CD1c-positive myeloid dendritic cell (primary cell): ENCODE measurements around the gene SON.
A peak's percentile ranks its signal among the peaks of the same experiment; 100 is the strongest.

Source experiments
- DNase-seq: peaks from one replicate; pipeline ENCODE4 v3.0.0-alpha.2; 2016; ENCODE audit errors: extremely low spot score

The SON gene

DNA sequence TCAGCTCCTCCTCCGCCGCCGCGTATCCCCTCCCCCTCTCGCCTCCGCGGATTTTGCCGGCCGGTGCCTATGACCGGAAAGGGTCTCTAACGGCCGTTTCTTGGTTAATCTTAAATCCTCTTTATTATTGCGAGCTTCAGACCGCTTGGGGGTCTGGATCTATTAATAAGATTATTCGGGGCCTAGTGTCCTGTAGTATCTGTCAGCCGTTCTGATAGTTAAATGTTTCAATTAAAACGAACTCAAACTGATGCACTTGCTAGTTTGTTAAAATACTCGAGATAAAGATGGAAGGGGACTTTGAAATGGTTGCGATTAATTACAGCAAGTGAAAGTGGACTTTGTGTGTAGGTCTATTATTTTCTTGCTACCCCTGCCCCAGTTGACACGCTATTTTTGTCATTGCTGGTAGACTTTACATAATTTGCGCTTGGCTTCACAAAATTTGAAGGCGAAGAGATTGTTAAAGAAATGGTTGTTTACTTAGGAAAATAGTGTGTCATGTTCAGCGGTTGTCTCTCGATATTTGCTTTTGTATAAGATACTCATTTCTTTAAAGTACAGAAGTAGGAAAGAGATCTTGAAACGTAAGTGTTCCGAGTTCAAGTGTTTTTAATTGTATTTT, 779 bp downstream of the SON start:
- peak; percentile 79 for DNase-seq

GRCh38 chr21:33544451-33545195, 1.8 kb downstream of the SON start:
- no peak for DNase-seq

DNA sequence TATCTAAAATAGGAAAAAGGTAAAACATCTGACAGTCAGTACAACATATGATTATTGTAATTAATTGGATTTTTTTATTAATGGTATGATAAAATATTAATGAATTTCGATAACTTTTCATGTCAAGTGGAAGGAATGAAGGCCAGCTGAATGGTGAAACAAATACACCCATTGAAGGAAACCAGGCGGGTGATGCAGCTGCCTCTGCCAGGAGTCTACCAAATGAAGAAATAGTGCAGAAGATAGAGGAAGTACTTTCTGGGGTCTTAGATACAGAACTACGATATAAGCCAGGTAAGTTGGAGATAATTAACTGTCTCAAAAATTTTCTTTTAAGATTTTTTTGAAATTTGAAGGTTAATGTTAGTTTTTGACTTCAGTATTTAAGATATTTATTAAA, 3.2 kb downstream of the SON start:
- peak; percentile 31 for DNase-seq

GRCh38 chr21:33549848-33550771, 7.3 kb downstream of the SON start:
- no peak for DNase-seq

- no peak for DNase-seq
These were observed 8.2 kb downstream of the SON start for GRCh38 chr21:33550772-33551660.

GRCh38 chr21:33551664-33552063, 8.8 kb downstream of the SON start:
- DNase-seq = no peak

GRCh38 chr21:33552093-33552998, 9.5 kb downstream of the SON start:
- no peak for DNase-seq

- no peak for DNase-seq
These were observed 10.3 kb downstream of the SON start for GRCh38 chr21:33552999-33553598.

GRCh38 chr21:33554236-33554981, 11.6 kb downstream of the SON start:
- DNase-seq = no peak

- DNase-seq = no peak
These were observed 12.1 kb downstream of the SON start for GRCh38 chr21:33554982-33555344.

GRCh38 chr21:33557447-33557846, 14.6 kb downstream of the SON start:
- DNase-seq = no peak

- no peak for DNase-seq
These were observed 16.1 kb downstream of the SON start for GRCh38 chr21:33558777-33559421.

GRCh38 chr21:33559813-33560212, 17.0 kb downstream of the SON start:
- no peak for DNase-seq

- DNase-seq = no peak
These were observed 18.1 kb downstream of the SON start for GRCh38 chr21:33560965-33561364.

GRCh38 chr21:33561373-33561772, 18.5 kb downstream of the SON start:
- no peak for DNase-seq

- DNase-seq = no peak
These were observed 19.6 kb downstream of the SON start for GRCh38 chr21:33562389-33562788.

- DNase-seq = no peak
These were observed 23.7 kb downstream of the SON start for GRCh38 chr21:33566514-33566913.

DNA sequence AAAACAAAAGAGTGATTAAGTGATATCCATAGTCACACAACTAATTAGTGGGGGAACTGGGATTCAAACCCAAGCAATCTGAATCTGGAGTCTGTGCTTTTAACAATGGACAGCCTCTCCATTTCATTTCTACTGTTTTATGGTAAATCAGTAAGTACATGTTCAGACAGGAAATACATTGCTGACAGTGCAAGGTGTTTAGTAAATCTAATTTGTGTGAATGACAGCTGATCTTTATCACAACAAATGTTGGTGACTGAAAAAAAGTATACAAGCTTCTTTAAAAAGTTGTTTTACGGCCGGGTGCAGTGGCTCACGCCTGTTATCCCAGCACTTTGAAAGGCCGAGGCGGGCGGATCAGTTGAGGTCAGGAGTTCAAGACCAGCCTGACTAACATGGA, 25.1 kb downstream of the SON start:
- DNase-seq = no peak

- DNase-seq = no peak
These were observed 25.6 kb downstream of the SON start for GRCh38 chr21:33568448-33568847.
